HG03097 (cell line): ENCODE measurements around the gene LEF1.
"Not testable (repeated sequence)": the region's sequence is repeated elsewhere in the genome, so short reads cannot be mapped to it uniquely, and the experiment has no call there.

Experiments used
- ATAC-seq: cut with Tn5 transposase; IDR thresholded peaks from one replicate; pipeline ENCODE4 v1.9.1; 2021; ENCODE audit not compliant: unreplicated experiment, low FRiP score

LEF1 gene

DNA sequence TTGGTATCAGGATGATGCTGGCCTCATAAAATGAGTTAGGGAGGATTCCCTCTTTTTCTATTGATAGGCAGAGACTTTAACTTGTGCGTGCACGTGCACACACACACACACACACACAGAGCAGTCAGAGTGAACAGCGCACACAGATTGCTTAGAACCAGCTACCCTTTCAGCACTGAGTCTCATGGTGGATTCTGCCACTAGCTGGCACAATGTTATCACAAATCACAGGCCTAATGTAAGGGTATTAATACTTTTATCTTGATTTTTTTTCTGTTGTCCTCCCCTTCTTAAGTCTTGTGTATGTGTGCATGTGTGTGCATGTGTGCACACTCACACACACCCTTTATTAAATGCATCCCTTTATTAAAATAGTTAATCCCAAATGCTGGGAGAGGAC lies 125.8 kb downstream of the LEF1 start:
- no peak for ATAC-seq

DNA sequence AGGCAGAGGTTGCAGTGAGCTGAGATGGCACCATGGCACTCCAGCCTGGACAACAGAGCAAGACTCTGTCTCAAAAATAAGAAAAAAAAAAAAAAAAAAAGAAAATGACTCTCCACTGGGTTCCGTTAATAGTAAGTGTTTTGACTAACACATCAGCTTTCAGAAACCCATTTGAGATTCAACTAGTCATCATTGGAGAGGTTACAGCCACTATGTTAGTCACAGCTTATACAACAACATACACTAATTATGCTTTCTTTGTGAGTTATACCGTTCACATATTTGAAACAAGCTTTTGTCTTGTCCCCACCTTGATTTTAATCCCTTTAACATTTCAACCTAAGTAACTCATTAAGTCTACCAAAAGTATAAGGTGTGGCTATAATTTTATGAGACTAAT lies 130.8 kb downstream of the LEF1 start:
- no peak for ATAC-seq

DNA sequence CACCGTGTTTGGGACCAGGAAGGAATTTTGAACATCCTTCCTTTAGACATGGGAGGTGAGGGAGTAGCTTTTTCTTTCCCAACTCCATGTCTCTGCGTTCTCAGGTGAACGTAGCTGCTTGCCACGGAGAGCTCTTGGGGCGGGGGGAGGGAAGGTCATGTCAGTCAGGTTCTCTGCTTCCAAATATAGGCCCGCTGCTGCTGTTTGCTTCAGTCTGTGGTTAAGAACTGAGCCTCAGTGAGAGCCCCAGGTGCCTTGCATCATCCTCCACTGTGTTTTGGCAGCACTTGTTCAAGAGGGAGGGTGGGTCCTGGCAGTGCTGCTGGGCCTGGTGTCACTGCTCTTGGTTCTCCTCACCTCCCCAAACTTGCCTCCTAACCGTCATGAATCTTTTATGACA lies 132.5 kb downstream of the LEF1 start:
- no peak for ATAC-seq

DNA sequence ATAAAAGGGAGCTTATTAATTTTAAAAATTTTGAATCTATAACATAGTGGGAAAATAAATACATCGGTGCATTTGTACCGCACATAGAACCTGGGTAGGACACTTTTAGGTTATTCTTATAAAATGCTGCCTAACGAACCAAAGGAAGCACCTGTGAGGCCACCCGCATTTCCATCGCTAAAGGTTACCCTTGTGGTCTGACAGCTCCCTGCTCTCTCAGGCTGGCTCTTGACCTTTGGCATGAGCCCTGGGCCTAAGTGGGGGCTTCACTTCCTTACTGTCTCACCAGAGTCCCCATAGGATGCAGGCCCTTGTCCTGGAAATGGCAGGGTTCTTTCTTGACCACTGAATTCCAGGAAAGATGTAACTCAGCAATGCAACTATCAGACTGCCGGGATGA lies 133.0 kb downstream of the LEF1 start:
- ATAC-seq: no peak

DNA sequence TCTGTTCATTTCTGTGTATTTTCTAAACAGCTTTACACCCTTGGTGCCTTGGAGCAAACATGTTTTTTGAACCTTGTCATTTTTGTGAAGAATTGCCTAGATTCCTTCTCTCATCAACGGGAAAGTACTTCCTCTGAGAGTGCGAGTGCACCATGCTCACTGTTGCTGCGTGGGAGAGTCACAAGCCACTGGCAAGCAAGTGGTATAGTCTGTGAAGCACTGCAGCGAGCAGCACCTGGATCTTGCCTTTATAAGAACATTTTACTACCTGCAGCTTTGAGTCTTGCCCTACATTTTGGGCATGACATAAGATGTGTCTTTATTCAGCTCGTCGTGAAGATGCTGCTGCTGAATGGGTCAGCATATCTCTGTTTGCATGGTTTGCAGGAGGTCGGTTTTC lies 134.2 kb downstream of the LEF1 start:
- ATAC-seq: no peak

DNA sequence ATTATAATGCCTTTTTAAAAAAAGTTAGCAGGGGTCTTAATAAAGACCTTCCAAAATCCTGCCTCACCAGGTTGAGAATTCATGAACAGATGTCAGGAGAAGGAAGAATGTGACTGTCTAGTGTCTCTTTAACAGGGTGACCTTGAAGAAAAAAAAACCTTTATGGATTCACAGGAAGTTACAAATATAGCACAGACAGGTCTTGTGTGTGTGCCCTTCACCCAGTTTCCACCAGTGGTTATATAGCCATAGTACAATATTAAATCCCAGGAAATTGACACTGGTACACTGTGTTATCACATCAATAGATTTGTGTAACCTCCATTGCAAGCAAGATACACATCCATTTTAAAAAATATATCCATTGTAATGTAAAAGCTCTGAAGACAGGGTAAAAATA lies 135.4 kb downstream of the LEF1 start:
- ATAC-seq: no peak

DNA sequence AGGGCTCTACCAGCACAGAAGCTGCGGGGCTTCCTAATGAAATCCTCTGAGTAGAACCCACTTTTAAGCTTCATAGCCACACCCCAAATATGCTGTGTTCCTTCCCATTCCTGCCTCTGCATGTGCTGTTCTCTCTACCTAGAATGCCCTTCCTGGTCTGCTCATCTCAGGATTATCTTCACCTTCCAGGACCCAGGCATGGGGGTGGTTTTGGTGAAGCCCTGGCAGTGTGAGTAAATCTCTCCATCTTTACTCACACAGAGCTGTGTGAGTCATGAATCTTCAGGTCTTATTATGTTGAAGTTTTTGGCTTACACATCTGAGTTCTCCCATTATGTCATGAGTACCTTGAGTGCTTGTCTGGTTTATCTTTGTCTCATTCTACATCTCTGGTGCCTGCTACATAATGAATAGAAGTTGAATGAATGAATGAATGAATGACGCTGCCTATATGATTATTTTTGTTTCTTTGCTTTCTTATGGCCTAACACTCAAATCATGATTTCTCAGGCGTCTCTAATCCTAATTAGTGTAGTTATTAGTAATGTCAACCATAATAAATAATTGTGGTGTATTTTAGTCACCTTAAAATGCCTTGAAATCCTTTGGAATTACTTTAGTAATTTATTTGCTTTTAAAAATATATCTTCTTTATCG lies 137.2 kb downstream of the LEF1 start:
- ATAC-seq: no peak

DNA sequence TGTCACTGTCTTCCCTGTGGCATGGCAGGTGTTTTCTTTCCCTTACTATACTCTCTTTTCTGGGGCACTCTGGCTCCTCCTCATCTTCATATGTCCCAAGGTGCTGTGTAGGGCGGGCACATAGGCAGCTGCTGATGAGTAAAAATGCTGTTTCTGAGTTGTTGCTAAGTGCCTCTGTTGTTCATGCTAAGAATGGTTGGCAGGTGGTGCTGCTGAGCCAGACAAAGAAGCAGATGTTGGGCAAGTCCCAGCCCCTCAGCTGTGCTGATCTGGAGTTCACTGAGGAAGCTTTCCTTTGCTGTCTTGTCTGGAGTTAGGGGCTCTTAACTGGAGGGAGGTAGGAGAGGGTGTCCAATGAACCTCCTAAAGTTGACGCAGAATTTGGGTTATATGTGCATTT lies 138.4 kb downstream of the LEF1 start:
- ATAC-seq: peak; percentile 95

DNA sequence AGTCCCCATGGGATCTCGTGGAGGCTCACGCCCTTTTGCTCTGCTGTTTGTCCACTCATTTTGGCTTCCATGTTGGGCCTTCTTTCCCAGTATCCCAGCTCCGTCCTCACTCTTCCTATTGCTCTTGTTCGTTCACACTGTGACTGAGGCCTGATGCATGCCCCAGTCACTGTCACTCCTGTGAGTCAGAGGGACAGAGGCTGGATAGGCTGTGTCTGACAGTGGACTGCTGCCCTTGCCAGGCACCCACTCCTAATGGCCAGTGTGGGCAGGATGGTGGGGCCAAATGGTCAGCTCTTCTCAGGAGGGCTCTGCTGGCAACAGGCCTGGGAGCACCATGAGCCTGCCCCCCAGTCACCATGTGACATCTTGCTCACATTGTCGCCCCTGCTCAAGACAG lies 139.0 kb downstream of the LEF1 start:
- no peak for ATAC-seq

DNA sequence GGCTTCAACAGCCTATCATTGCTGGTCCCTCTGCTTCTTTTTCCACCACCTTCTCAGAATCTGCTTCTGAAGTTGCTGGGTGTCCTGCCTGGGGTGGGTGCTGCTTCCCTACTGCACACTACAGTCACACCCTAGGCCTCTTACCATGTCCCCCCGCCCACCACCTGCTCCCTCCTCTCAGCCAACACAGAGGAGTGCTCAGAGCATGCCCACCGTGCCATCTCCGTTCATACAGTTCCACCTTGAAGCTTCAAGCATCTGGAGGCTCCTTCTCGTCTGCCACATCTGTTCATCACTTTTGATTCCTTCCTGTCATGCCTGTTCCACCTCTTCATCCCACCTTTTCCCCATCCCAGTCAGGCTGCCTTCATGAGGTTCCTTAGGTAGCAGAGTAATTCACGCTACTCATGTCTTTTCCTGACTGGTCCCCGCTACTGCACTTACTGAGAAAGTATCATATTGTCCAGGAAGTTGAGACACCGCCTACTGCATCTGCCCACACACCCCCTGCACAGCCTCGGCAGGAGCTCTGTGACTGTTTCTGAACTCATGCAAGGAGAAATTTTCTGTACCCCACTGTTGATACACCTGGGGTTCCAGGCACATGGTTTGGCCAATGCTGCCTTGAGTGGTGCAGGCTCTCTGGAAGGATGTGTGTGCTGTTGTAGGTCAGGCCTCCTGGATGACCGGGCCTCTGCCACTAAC lies 139.6 kb downstream of the LEF1 start:
- ATAC-seq: no peak

DNA sequence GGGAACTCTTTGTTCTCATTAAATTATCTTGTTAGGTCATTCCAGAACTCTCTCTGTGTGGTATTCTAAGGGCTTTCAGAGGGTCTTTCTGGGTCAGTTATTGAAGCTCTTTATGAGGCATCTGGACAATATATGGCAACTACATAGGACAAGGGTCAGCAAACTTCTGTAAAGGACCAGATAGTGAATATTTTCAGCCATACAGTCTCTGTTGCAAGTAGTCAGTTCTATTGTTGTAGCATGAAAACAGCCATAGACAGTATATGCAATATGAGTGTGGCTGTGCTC lies 143.9 kb downstream of the LEF1 start:
- no peak for ATAC-seq

DNA sequence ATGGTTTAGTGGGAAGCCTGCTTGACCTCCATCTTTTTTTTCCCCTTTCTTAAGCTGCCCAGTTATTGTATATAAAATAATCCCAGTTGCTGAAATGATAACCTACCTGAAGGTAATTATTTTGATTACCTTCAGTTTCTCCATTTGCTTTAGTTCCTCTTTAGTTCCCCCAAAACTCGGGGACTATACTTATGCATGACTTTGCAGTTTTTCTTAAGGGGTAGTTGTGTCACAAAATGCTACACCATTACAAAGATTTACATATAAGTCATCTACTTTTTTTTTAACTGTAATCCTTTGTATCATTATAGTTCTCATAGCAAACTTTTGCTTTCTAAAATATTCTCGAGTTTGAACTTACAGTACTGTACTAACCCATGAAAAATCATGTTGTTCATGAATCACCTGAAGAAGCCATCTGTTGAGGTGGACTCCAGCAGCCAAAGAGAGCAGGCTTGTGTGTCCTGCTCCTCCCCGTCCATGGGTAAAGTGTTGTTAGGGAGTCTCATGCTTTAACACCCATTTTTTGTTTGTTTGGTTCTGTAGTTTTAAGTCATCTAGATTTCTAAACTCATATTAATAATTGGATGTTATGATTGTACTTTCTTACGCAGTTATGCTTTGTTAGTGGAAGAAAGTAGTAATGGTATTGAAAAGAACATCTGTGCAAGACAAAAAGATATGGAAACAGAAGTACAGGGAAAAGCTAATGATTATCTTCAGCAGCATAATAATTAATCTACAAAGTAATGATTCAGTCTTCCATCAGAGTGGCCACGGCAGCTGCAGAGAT lies 144.5 kb downstream of the LEF1 start:
- ATAC-seq: no peak

DNA sequence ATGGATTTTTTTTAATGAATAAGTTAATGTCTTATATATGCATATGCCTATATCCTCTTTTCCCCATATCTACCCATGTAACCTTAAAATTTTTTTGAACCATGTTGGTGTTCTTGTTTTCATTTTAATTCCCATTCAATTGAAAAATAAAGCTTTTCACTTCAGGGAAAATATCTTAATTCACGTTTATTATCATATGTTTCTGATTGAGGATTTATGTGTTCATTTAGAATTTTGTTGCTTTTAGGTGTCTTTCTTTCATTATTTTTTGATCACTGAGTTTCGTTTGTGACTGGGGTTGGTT lies 149.9 kb downstream of the LEF1 start:
- no peak for ATAC-seq

DNA sequence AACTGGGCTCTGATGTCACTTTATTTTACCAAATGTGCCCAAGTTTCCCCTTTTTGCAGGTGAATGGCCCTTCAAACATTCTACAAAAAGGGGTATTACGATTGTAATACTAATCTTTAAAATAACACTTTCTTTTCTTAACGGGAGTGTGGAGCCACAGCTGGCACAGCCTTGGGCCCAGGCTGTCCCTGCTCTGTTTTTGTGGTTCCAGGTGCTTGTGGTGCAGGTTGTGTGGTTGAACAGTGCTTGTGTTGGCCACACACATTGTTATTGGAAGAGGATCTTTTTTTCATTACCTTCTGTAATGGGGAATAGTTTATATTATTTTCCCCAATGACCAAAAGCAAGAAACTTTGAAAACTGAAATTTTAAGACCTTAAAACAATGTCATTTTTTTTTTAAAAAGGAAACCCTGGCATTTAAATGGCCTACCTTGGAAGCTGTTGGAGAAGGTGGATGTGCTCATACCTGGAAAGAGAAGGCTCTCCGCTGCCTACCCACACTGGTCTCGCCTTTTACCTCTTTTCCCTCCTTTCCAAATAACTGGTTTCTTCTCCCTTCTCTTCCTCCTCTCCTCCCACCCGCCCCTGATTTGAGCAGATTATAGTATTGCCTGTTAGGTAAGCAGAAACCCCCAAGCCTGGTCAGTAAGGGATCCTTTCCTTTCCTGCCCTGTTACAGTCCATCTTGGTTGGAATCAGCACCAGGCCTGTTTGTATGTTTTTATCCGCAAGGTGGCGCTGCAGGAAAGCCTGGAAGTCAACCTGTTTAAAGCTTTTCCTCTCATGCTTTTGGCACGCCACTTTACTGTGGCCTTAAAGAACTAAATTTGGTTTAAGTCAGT lies 150.5 kb downstream of the LEF1 start:
- ATAC-seq: peak; percentile 66

DNA sequence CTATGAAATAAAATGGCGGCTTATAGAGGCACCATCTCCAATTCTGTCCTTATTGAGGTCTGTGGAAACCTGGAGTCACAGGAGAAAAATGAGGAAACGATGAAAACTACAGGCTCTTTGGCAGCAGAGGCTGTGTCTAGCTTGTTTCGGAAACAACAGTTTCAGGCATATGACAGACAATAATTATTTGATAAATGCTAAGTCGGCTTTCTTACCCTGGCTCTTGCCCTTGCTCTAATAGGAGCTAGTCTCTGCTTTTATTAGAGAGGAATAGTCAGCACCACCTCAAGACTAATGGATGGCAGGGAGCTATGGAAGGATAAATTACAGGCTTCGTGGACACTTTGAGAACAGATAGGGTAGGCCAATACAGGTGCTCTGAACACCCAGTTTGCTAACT lies 154.8 kb downstream of the LEF1 start:
- ATAC-seq: no peak

DNA sequence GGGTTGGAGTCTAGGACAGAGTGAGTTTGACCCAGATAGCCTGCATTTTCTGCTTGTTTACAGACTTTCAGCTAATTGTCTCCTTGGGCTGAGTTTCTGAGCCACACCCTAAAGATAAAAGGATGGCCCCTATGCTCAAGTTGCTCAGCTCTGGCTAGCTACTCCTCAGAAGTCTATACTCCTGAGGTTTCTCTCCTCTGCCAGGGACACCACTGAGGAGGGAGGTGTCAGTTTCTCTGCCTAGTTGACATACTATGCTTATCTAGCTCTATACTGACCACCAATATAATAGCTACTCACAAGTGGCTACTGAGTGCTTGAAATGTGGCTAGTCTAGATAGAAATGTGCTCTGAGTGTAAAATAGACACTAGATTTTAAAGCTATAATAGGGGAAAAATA lies 155.4 kb downstream of the LEF1 start:
- no peak for ATAC-seq

DNA sequence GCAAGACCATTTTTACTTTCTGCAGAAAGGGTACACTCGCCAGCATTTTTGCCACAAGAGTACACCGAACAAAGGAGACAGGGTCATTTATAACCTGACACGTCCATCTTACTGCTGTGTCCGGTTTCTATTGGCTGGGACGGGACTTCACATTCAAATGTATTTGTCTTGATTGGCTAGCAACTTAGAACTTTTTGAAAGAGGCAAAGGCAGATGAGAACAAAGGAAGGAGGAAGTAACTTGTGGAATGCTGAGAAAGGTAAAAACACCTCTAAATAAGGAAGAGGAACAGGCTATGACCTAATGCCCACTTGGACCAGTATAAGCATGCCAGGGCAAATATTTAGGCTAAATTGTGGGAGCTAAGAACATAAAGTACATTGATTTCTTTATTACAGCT lies 156.3 kb downstream of the LEF1 start:
- ATAC-seq: not testable (repeated sequence)

DNA sequence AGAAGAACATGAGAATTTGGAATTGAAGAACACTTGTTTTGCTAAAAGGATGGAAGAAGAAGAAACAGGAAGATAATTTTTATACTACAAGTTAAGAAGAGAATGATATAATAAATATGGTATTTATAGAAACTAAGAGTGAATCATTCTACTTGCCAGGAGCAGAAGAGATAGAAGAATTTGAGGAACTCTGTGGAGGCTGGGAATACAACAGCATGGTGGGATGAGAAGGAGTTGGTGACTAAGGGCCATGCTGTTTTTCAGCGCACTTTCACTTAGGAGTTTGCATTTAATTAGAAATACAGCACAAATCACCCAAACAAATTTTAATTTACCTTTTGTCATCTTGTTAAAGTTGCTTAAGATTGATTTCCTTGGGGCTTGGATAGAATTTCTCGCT lies 158.6 kb downstream of the LEF1 start:
- ATAC-seq: no peak

DNA sequence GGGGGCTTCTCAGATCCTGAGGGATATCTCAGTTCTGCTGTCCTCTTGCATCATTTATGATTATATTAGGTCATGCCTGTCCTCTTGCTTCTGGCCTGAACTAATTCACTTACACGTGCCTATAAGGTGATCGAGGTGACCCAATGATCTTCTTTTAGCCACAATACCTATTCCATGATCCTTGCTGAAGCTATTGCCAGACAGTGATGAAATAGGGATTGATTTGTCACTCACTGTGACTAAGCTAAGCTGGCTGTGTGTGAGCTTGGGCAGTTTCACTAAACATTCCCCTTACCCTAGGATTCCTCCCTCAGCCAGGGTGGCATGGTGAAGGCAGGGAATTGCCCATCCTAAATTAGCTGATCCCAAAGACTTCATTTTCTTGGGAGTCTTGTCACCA lies 160.0 kb downstream of the LEF1 start:
- ATAC-seq: no peak

DNA sequence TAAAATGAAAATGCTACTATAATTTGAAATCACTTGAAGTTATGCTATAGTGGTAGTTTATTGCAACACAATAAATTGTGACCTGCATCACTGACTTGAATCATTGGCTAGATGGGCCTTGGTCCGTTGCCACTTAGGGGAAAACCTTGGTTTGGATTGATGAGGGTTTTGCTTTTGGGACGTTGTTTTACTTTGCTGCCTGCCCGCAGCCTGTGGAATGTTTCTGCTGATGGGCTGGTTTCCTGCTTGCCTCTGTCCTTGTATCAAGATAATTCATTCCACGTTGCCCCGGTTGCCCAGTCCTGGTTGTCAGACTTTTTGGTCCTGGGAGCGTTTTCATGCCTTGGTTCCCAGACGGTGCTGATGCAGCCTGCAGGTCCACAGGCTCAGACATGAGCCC lies 160.7 kb downstream of the LEF1 start:
- ATAC-seq: no peak

DNA sequence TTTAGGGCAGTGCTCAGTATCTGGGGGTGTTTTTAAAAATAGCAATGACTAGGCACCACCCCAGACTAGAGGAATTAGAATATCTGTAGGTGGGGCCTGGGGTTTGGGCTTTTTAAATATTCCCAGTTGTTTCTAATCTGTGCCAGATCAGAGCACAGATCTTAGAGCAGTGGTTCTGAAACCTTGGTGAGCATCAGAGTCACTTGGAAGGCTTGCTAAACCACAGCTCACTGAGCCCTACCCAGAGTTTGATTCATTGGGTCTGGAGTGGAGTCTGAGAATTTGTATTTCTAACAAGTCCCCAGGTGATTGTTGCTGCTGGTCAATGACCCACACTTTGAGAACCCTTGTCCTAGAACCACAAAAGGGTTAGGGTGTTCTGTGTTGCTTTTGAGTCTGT lies 162.4 kb downstream of the LEF1 start:
- no peak for ATAC-seq
